ENCODE data around the gene TSC2.
"Not testable (repeated sequence)": the region's sequence is repeated elsewhere in the genome, so short reads cannot be mapped to it uniquely, and the experiment has no call there.

DNA sequence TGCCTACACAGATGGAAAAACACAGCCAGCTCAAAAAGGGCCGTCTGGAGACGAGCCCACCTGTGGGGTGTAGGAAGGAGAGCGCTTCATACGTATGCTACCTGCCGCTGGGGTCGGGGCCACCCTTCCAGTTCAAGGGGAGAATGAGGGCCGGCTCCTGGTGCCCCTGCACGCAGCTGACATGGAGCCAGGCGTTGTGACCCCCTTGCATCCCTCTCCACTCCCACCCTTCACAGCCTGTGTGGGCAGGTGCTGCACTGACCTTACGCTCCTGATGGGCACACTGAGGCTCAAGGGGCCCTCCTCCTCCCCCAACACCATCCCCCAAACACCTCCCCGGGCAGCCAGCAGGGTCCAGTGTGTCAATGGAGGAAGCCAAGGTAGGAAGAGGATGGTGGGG, 77.8 kb downstream of the TSC2 start:
- TF ChIP-seq POLR2A (IDR thresholded peaks at IDR 0.05; ENCODE audit: extremely low read depth, insufficient read length): not testable (repeated sequence)
- TF ChIP-seq, protein P1, sequence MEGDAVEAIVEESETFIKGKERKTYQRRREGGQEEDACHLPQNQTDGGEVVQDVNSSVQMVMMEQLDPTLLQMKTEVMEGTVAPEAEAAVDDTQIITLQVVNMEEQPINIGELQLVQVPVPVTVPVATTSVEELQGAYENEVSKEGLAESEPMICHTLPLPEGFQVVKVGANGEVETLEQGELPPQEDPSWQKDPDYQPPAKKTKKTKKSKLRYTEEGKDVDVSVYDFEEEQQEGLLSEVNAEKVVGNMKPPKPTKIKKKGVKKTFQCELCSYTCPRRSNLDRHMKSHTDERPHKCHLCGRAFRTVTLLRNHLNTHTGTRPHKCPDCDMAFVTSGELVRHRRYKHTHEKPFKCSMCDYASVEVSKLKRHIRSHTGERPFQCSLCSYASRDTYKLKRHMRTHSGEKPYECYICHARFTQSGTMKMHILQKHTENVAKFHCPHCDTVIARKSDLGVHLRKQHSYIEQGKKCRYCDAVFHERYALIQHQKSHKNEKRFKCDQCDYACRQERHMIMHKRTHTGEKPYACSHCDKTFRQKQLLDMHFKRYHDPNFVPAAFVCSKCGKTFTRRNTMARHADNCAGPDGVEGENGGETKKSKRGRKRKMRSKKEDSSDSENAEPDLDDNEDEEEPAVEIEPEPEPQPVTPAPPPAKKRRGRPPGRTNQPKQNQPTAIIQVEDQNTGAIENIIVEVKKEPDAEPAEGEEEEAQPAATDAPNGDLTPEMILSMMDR (IDR thresholded peaks at IDR 0.05; ENCODE audit: low read depth, low read length): not testable (repeated sequence)
- TF ChIP-seq, protein P2, sequence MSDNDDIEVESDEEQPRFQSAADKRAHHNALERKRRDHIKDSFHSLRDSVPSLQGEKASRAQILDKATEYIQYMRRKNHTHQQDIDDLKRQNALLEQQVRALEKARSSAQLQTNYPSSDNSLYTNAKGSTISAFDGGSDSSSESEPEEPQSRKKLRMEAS (IDR thresholded peaks at IDR 0.05; ENCODE audit: low read depth, low read length): not testable (repeated sequence)
